Tibial nerve (tissue), 4 donors: ENCODE data around the gene DHX16.

Experiments used
- CTCF ChIP-seq, 5 experiments: fragments of 200-600 bp in 3 of 5; fragments of 450-650 bp in 2 of 5; sonication (generic) in 3 of 5; IDR thresholded peaks; one replicate each; pipeline ENCODE4 v1.5.1; 2016 to 2019; ENCODE audit warnings: antibody characterized with exemption in 5 of 5, mild to moderate bottlenecking in 3 of 5, moderate library complexity in 2 of 5
- EP300 ChIP-seq, 2 donors: sonication (generic); formaldehyde crosslinking; IDR thresholded peaks; one replicate each; pipeline ENCODE4 v1.6.1; 2017; ENCODE audit warnings: antibody characterized with exemption in 2 of 2, mild to moderate bottlenecking in 1 of 2
- POLR2A ChIP-seq, 2 donors: fragments of 450-650 bp; IDR thresholded peaks; one replicate each; pipeline ENCODE4 v1.6.1; 2017; ENCODE audit warnings: antibody characterized with exemption in 2 of 2, mild to moderate bottlenecking in 2 of 2, moderate library complexity in 2 of 2

GRCh38 chr6:30691208-30691847 is 18.5 kb upstream of the DHX16 start:
- no peak for TF ChIP-seq POLR2A (IDR thresholded peaks at IDR 0.05)
- TF ChIP-seq CTCF (IDR thresholded peaks at IDR 0.05) = no peak
- no peak for TF ChIP-seq EP300 (IDR thresholded peaks at IDR 0.05)
